ENCODE results near the gene TXNRD2.
"Not testable (repeated sequence)": the region's sequence is repeated elsewhere in the genome, so short reads cannot be mapped to it uniquely, and the experiment has no call there.

TXNRD2 gene

GRCh38 chr22:19942157-19943081 lies 801 bp upstream of the TXNRD2 start:
- H3K36me3 ChIP-seq (ENCODE audit: control insufficient read depth, insufficient read depth, low read length) = no peaks in the 10 kb centered on the region
- peak overlapping the region; percentile 99 for H3K4me3 ChIP-seq (replicated peaks; ENCODE audit: low read depth, low read length)
- no peak for TF ChIP-seq CTCF (IDR thresholded peaks at IDR 0.05; ENCODE audit: insufficient read depth, low read length, poor library complexity, severe bottlenecking)
- no peaks in the 10 kb centered on the region for H3K27me3 ChIP-seq (replicated peaks; ENCODE audit: control insufficient read depth, insufficient read depth, low read length)
- DNase-seq (ENCODE audit: extremely low read depth, insufficient read length) = no peak

- Histone ChIP-seq H3K4me3 (replicated peaks; ENCODE audit: low read depth, low read length) (peak overlapping the region; percentile 99), H3K36me3 (ENCODE audit: control insufficient read depth, insufficient read depth, low read length) (no peaks in the 10 kb centered on the region), H3K27me3 (replicated peaks; ENCODE audit: control insufficient read depth, insufficient read depth, low read length) (no peaks in the 10 kb centered on the region)
- no peak for TF ChIP-seq CTCF (IDR thresholded peaks at IDR 0.05; ENCODE audit: insufficient read depth, low read length, poor library complexity, severe bottlenecking)
- DNase-seq (ENCODE audit: extremely low read depth, insufficient read length) = no peak
These were observed 868 bp downstream of the TXNRD2 start for GRCh38 chr22:19940536-19941364.

- Histone ChIP-seq H3K4me3 (replicated peaks; ENCODE audit: low read depth, low read length) (no peak overlapping the region), H3K36me3 (ENCODE audit: control insufficient read depth, insufficient read depth, low read length) (no peaks in the 10 kb centered on the region), H3K27me3 (replicated peaks; ENCODE audit: control insufficient read depth, insufficient read depth, low read length) (no peaks in the 10 kb centered on the region)
- no peak for DNase-seq (ENCODE audit: extremely low read depth, insufficient read length)
- no peak for TF ChIP-seq CTCF (IDR thresholded peaks at IDR 0.05; ENCODE audit: insufficient read depth, low read length, poor library complexity, severe bottlenecking)
These were observed 3.8 kb downstream of the TXNRD2 start for GRCh38 chr22:19937616-19938473.

- no peak for TF ChIP-seq CTCF (IDR thresholded peaks at IDR 0.05; ENCODE audit: insufficient read depth, low read length, poor library complexity, severe bottlenecking)
- H3K27me3 ChIP-seq (replicated peaks; ENCODE audit: control insufficient read depth, insufficient read depth, low read length) = no peaks in the 10 kb centered on the region
- no peak for DNase-seq (ENCODE audit: extremely low read depth, insufficient read length)
- H3K4me3 ChIP-seq (replicated peaks; ENCODE audit: low read depth, low read length) = no peak overlapping the region
- H3K36me3 ChIP-seq (ENCODE audit: control insufficient read depth, insufficient read depth, low read length) = no peaks in the 10 kb centered on the region
These were observed 5.1 kb downstream of the TXNRD2 start for GRCh38 chr22:19936513-19936912.

- H3K36me3 ChIP-seq (ENCODE audit: control insufficient read depth, insufficient read depth, low read length) = not testable (repeated sequence)
These were observed 6.4 kb downstream of the TXNRD2 start for GRCh38 chr22:19935123-19935718.

More at GRCh38 chr22:19935123-19935718, 6.4 kb downstream of the TXNRD2 start:
- H3K27me3 ChIP-seq (replicated peaks; ENCODE audit: control insufficient read depth, insufficient read depth, low read length); DNase-seq (ENCODE audit: extremely low read depth, insufficient read length); H3K4me3 ChIP-seq (replicated peaks; ENCODE audit: low read depth, low read length): not testable (repeated sequence)

Measured in GM06990 (cell line).